HEK293 (cell line): ENCODE results near the gene CNST.
A peak's percentile ranks its signal among the peaks of the same experiment; 100 is the strongest.

Experiments
- CTCF ChIA-PET: fragments of 350-600 bp; formaldehyde crosslinking; extraction: SDS; loops from one replicate; lab custom pipeline; 2021; ENCODE audit warnings: antibody characterized with exemption; lab: Yijun Ruan, JAX
- POLR2A ChIA-PET: fragments of 300-600 bp; formaldehyde crosslinking; extraction: SDS; loops from one replicate; lab custom pipeline; 2020; ENCODE audit warnings: antibody characterized with exemption, inconsistent platforms; lab: Yijun Ruan, JAX
- H3K27ac ChIP-seq: fragments of 200-500 bp; sonication (Bioruptor generic); 2 replicates; pipeline ENCODE4 v1.5.1; 2014; ENCODE audit warnings: low read depth, low read length, control low read depth, inconsistent platforms; ENCODE audit errors: extremely low read depth
- H3K36me3 ChIP-seq, 2 experiments: fragments of 200-500 bp in 1 of 2; sonication (Bioruptor generic) in 1 of 2; 1 replicate in 1 of 2; 2 replicates in 1 of 2; pipeline ENCODE4 v1.5.1; 2014 to 2017; ENCODE audit warnings: inconsistent platforms in 2 of 2, low read length in 2 of 2; ENCODE audit not compliant: control insufficient read depth in 2 of 2, insufficient read depth in 1 of 2
- H3K4me1 ChIP-seq: fragments of 200-500 bp; sonication (Bioruptor generic); 2 replicates; pipeline ENCODE4 v1.5.1; 2014; ENCODE audit warnings: mild to moderate bottlenecking, low read length, inconsistent platforms; ENCODE audit not compliant: control insufficient read depth, insufficient read depth
- H3K4me3 ChIP-seq: 2 replicates; pipeline ENCODE4 v1.5.1; 2011; ENCODE audit warnings: low read depth, mild to moderate bottlenecking, control low read depth, low read length, moderate library complexity
- H3K9me3 ChIP-seq: fragments of 200-500 bp; sonication (Bioruptor generic); 2 replicates; pipeline ENCODE4 v1.5.1; 2014; ENCODE audit warnings: low read depth, low read length, inconsistent platforms; ENCODE audit not compliant: control insufficient read depth, insufficient read depth
- GLIS1 ChIP-seq: fragments of 450-650 bp; formaldehyde crosslinking; IDR thresholded peaks from 2 replicates; pipeline ENCODE4 v1.5.1; 2016; ENCODE audit warnings: missing biosample characterization, missing genetic modification characterization
- IKZF3 ChIP-seq: fragments of 450-650 bp; IDR thresholded peaks from 2 replicates; pipeline ENCODE4 v1.5.0; 2018; ENCODE audit warnings: missing biosample characterization, mild to moderate bottlenecking, missing genetic modification characterization, moderate library complexity
- INSM2 ChIP-seq: fragments of 450-650 bp; formaldehyde crosslinking; IDR thresholded peaks from 2 replicates; pipeline ENCODE4 v1.5.1; 2016; ENCODE audit warnings: missing biosample characterization, missing genetic modification characterization
- PBX3 ChIP-seq: sonication (generic); formaldehyde crosslinking; IDR thresholded peaks from 2 replicates; pipeline ENCODE4 v1.8.1; 2022; ENCODE audit warnings: mild to moderate bottlenecking, moderate library complexity, missing genetic modification reagents
- SCRT1 ChIP-seq: fragments of 450-650 bp; formaldehyde crosslinking; IDR thresholded peaks from 2 replicates; pipeline ENCODE4 v1.5.1; 2016; ENCODE audit warnings: missing biosample characterization, missing genetic modification characterization, borderline replicate concordance
- TCF7L2 ChIP-seq: IDR thresholded peaks from 2 replicates; pipeline ENCODE4 v1.6.1; 2011; ENCODE audit warnings: low read depth, mild to moderate bottlenecking, inconsistent platforms, low read length, moderate library complexity, borderline replicate concordance
- ZBTB48 ChIP-seq: fragments of 450-650 bp; formaldehyde crosslinking; IDR thresholded peaks from 2 replicates; pipeline ENCODE4 v1.5.1; 2016; ENCODE audit warnings: missing biosample characterization, missing genetic modification characterization
- ZBTB49 ChIP-seq: fragments of 450-650 bp; formaldehyde crosslinking; IDR thresholded peaks from 2 replicates; pipeline ENCODE4 v1.5.1; 2016; ENCODE audit warnings: missing biosample characterization, missing genetic modification characterization, low read depth
- ZBTB7A ChIP-seq: fragments of 450-650 bp; formaldehyde crosslinking; IDR thresholded peaks from 2 replicates; pipeline ENCODE4 v1.5.1; 2016; ENCODE audit warnings: low read depth, missing biosample characterization, missing genetic modification characterization
- ZFP41 ChIP-seq: fragments of 450-650 bp; formaldehyde crosslinking; IDR thresholded peaks from 2 replicates; pipeline ENCODE4 v1.5.1; 2016; ENCODE audit warnings: missing biosample characterization, missing genetic modification characterization, borderline replicate concordance
- ZNF10 ChIP-seq: fragments of 450-650 bp; formaldehyde crosslinking; IDR thresholded peaks from 2 replicates; pipeline ENCODE4 v1.5.1; 2017; ENCODE audit warnings: missing biosample characterization, missing genetic modification characterization
- ZNF138 ChIP-seq: fragments of 450-650 bp; formaldehyde crosslinking; IDR thresholded peaks from 2 replicates; pipeline ENCODE4 v1.5.1; 2016; ENCODE audit warnings: missing biosample characterization, missing genetic modification characterization, borderline replicate concordance
- ZNF174 ChIP-seq: fragments of 450-650 bp; formaldehyde crosslinking; IDR thresholded peaks from 2 replicates; pipeline ENCODE4 v1.5.0; 2017; ENCODE audit warnings: missing biosample characterization, mild to moderate bottlenecking, missing genetic modification characterization
- ZNF239 ChIP-seq: fragments of 450-650 bp; formaldehyde crosslinking; IDR thresholded peaks from 2 replicates; pipeline ENCODE4 v1.5.1; 2016; ENCODE audit warnings: missing biosample characterization, missing genetic modification characterization
- ZNF335 ChIP-seq: fragments of 450-650 bp; formaldehyde crosslinking; conservative IDR thresholded peaks from 2 replicates; pipeline ENCODE4 v1.5.1; 2016; ENCODE audit warnings: missing biosample characterization, missing genetic modification characterization
- ZNF510 ChIP-seq: fragments of 450-650 bp; formaldehyde crosslinking; IDR thresholded peaks from 2 replicates; pipeline ENCODE4 v1.5.1; 2018; ENCODE audit warnings: mild to moderate bottlenecking, missing genetic modification characterization, missing biosample characterization; ENCODE audit not compliant: insufficient replicate concordance
- ZNF518A ChIP-seq: fragments of 450-650 bp; formaldehyde crosslinking; conservative IDR thresholded peaks from 2 replicates; pipeline ENCODE4 v1.5.1; 2016; ENCODE audit warnings: low read depth, missing biosample characterization, missing genetic modification characterization
- ZNF555 ChIP-seq: fragments of 450-650 bp; formaldehyde crosslinking; conservative IDR thresholded peaks from 2 replicates; pipeline ENCODE4 v1.5.1; 2017; ENCODE audit warnings: missing biosample characterization, mild to moderate bottlenecking, missing genetic modification characterization, inconsistent platforms
- ZNF626 ChIP-seq: fragments of 450-650 bp; sonication (Bioruptor Pico); formaldehyde crosslinking; IDR thresholded peaks from 2 replicates; pipeline ENCODE4 v1.5.1; 2018; ENCODE audit warnings: missing biosample characterization, missing genetic modification characterization, inconsistent platforms
- ZNF658 ChIP-seq: fragments of 450-650 bp; formaldehyde crosslinking; IDR thresholded peaks from 2 replicates; pipeline ENCODE4; 2016; ENCODE audit warnings: missing biosample characterization, missing genetic modification characterization
- ZNF707 ChIP-seq: fragments of 450-650 bp; formaldehyde crosslinking; IDR thresholded peaks from 2 replicates; pipeline ENCODE4 v1.5.1; 2016; ENCODE audit warnings: missing biosample characterization, missing genetic modification characterization
- ZNF76 ChIP-seq: fragments of 450-650 bp; formaldehyde crosslinking; IDR thresholded peaks from 2 replicates; pipeline ENCODE4; 2016; ENCODE audit warnings: low read depth, missing biosample characterization, missing genetic modification characterization, borderline replicate concordance
- ZNF785 ChIP-seq: fragments of 450-650 bp; formaldehyde crosslinking; IDR thresholded peaks from 2 replicates; pipeline ENCODE4 v1.5.1; 2016; ENCODE audit warnings: missing biosample characterization, missing genetic modification characterization

Gene CNST

GRCh38 chr1:246651012-246651695 is 84.9 kb downstream of the CNST start (continued):
- TF ChIP-seq IKZF3 (tag by site-specific recombination) (no peak), ZNF10 (no peak)
- TF ChIP-seq, all 188 proteins: peak for 0

- peaks cover 0 to 5% of the 10 kb centered on the region in 2 experiments; a peak in 1 of 3 replicates for H3K36me3 ChIP-seq
- TF ChIP-seq ZNF335 (tag by site-specific recombination) (peak; percentile 35), ZNF174 (tag by site-specific recombination) (no peak), IKZF3 (tag by site-specific recombination) (no peak), GLIS1 (no peak), ZBTB49 (no peak), ZBTB48 (tag by site-specific recombination) (no peak), ZNF239 (no peak), ZNF518A (tag by site-specific recombination) (no peak)
These were observed 92.3 kb downstream of the CNST start for GRCh38 chr1:246658567-246658966.

GRCh38 chr1:246659594-246660140 is 93.4 kb downstream of the CNST start:
- Histone ChIP-seq H3K9me3 (no peaks in the 10 kb centered on the region), H3K27ac (no peak overlapping the region), H3K4me3 (no peak overlapping the region), H3K4me1 (no peaks in the 10 kb centered on the region), H3K36me3 (no peaks in the 10 kb centered on the region)
- ChIA-PET POLR2A (no interaction called here), CTCF (no interaction called here)
- TF ChIP-seq ZNF658 (tag by site-specific recombination), result no peak
- no peak for TF ChIP-seq GLIS1
- TF ChIP-seq ZNF76, result no peak
- TF ChIP-seq ZNF555, result no peak
- TF ChIP-seq ZNF510 (tag by site-specific recombination), result no peak
- TF ChIP-seq SCRT1 (tag by site-specific recombination), result no peak
- no peak for TF ChIP-seq ZBTB7A
- TF ChIP-seq ZNF138 (tag by site-specific recombination), result no peak
- no peak for TF ChIP-seq INSM2
- no peak for TF ChIP-seq PBX3 (CRISPR knock-in tag)
- TF ChIP-seq TCF7L2, result no peak
- TF ChIP-seq ZFP41, result no peak
- TF ChIP-seq ZNF785 (tag by site-specific recombination), result no peak
- TF ChIP-seq ZNF626 (tag by site-specific recombination), result no peak
- TF ChIP-seq ZNF707 (tag by site-specific recombination), result no peak

More at GRCh38 chr1:246658567-246658966, 92.3 kb downstream of the CNST start:
- H3K9me3 ChIP-seq, result no peaks in the 10 kb centered on the region
- CTCF ChIA-PET, result no interaction called here
- no peak overlapping the region for H3K27ac ChIP-seq
- no peak overlapping the region for H3K4me3 ChIP-seq
- POLR2A ChIA-PET, result no interaction called here
- H3K4me1 ChIP-seq, result no peaks in the 10 kb centered on the region
